Stimulated activated CD4-positive, alpha-beta T cell treated with anti-CD3 and anti-CD28 coated beads, Interleukin-4, amount 100 ng/mL, for 4 hours (primary cell): Measurements from ENCODE around the gene CLSTN2.

Experiments used
- DNase-seq, 2 experiments: peaks; one replicate each; pipeline ENCODE4 v3.0.0-alpha.2; 2020

The CLSTN2 gene

GRCh38 chr3:140468407-140468806 is 533.4 kb downstream of the CLSTN2 start:
- no peak for DNase-seq

GRCh38 chr3:140469491-140469890 is 534.5 kb downstream of the CLSTN2 start:
- DNase-seq, result no peak

- DNase-seq, result no peak
Measured at GRCh38 chr3:140470211-140470610, 535.2 kb downstream of the CLSTN2 start.

- DNase-seq, result no peak
Measured at GRCh38 chr3:140470962-140471361, 536.0 kb downstream of the CLSTN2 start.

GRCh38 chr3:140472306-140473020 is 537.5 kb downstream of the CLSTN2 start:
- DNase-seq, result no peak

GRCh38 chr3:140487566-140487965 is 552.6 kb downstream of the CLSTN2 start:
- no peak for DNase-seq

GRCh38 chr3:140493271-140493670 is 558.3 kb downstream of the CLSTN2 start:
- DNase-seq, result no peak

GRCh38 chr3:140494970-140495369 is 560.0 kb downstream of the CLSTN2 start:
- DNase-seq, result no peak

GRCh38 chr3:140497331-140497730 is 562.3 kb downstream of the CLSTN2 start:
- no peak for DNase-seq

- DNase-seq, result no peak
Measured at GRCh38 chr3:140499114-140499757, 564.3 kb downstream of the CLSTN2 start.

GRCh38 chr3:140500473-140500872 is 565.5 kb downstream of the CLSTN2 start:
- DNase-seq, result no peak

GRCh38 chr3:140501061-140501769 is 566.2 kb downstream of the CLSTN2 start:
- no peak for DNase-seq

GRCh38 chr3:140501770-140502364 is 566.9 kb downstream of the CLSTN2 start:
- DNase-seq, result no peak

GRCh38 chr3:140505213-140505612 is 570.2 kb downstream of the CLSTN2 start:
- no peak for DNase-seq

- no peak for DNase-seq
Measured at GRCh38 chr3:140505876-140506275, 570.9 kb downstream of the CLSTN2 start.

GRCh38 chr3:140508550-140508949 is 573.6 kb downstream of the CLSTN2 start:
- no peak for DNase-seq

GRCh38 chr3:140509534-140509933 is 574.5 kb downstream of the CLSTN2 start:
- DNase-seq, result no peak

GRCh38 chr3:140510303-140510861 is 575.4 kb downstream of the CLSTN2 start:
- DNase-seq, result no peak

- DNase-seq, result no peak
Measured at GRCh38 chr3:140521751-140522445, 586.9 kb downstream of the CLSTN2 start.

GRCh38 chr3:140522653-140523380 is 587.8 kb downstream of the CLSTN2 start:
- DNase-seq, result no peak

GRCh38 chr3:140523600-140523999 is 588.6 kb downstream of the CLSTN2 start:
- DNase-seq, result no peak

GRCh38 chr3:140527156-140527555 is 592.2 kb downstream of the CLSTN2 start:
- DNase-seq, result no peak
